Ovary (tissue), 9 donors: Measurements from ENCODE around the gene SERP2. TPM values are rescaled to one million over a fixed set of nuclear protein-coding genes. Genes with fewer than 3 reads are reported as not detected.
A peak's percentile ranks its signal among the peaks of the same experiment; 100 is the strongest.

ENCODE experiments used
- DNase-seq, 5 donors: peaks; one replicate each; pipeline ENCODE4 v3.0.0-alpha.2; 2019 to 2020
- H3K27ac ChIP-seq, 2 donors: fragments of 200-600 bp; one replicate each; pipeline versions ENCODE4 v1.5.1 to v1.8.0; 2019 to 2022
- H3K27me3 ChIP-seq: fragments of 200-600 bp; one replicate; pipeline ENCODE4 v1.8.0; 2022
- H3K36me3 ChIP-seq: fragments of 200-600 bp; sonication (generic); one replicate; pipeline ENCODE4 v1.5.1; 2019
- H3K4me1 ChIP-seq: one replicate; pipeline ENCODE4 v1.8.1; 2013; ENCODE audit warnings: mild to moderate bottlenecking, moderate library complexity; ENCODE audit not compliant: insufficient read depth
- H3K4me3 ChIP-seq: fragments of 200-600 bp; sonication (generic); one replicate; pipeline ENCODE4 v1.5.1; 2017
- H3K9me3 ChIP-seq, 2 donors: fragments of 200-600 bp in 1 of 2; sonication (generic) in 1 of 2; one replicate each; pipeline versions ENCODE4 v1.5.1 to v1.8.1; 2013 to 2019; ENCODE audit warnings: mild to moderate bottlenecking in 1 of 2, moderate library complexity in 1 of 2
- EP300 ChIP-seq: sonication (generic); formaldehyde crosslinking; IDR thresholded peaks from one replicate; pipeline ENCODE4 v1.6.1; 2017; ENCODE audit warnings: antibody characterized with exemption
- POLR2A ChIP-seq: fragments of 450-650 bp; IDR thresholded peaks from one replicate; pipeline ENCODE4 v1.6.1; 2017; ENCODE audit warnings: antibody characterized with exemption, mild to moderate bottlenecking, moderate library complexity
- WGBS, 3 donors: extraction: QIAGEN DNeasy Blood & Tissue Kit in 1 of 3; methylation state at CpG; one replicate each; pipeline versions ENCODE4 v1.1.5 to v1.1.7; 2013 to 2017; 5-methylcytosine and 5-hydroxymethylcytosine counted together
- intact Hi-C, 4 donors: fragments of 100-400 bp; cut with DNase I; formaldehyde crosslinking; loops; one replicate each; pipeline versions ENCODE4 v1.11.0 to v1.15.1; 2022 to 2023
- polyA plus RNA-seq, 2 donors: library from polyadenylated mRNA; stranded (reverse); fragments of 200-250 nt in 1 of 2; fragments of 350-450 nt in 1 of 2; fragmentation: Illumina TruSeq in 1 of 2; extraction: RNeasy Lipid Tissue Mini Kit (QIAGEN cat#74804) in 1 of 2; gene quantifications; one replicate each; pipeline ENCODE4 v1.2.3, GENCODE V29; 2013 to 2014
- total RNA-seq, 7 donors: library from RNA; depleted of rRNA in 2 of 7; stranded (reverse); fragments of >200 nt in 2 of 7; fragmentation: NEBNext Ultra II Directional in 3 of 7; extraction: Animal tissue kit (Norgen Biotek cat#: 25700) in 3 of 7; gene quantifications; one replicate each; pipeline versions ENCODE4 v1.1.0 to v1.2.4, GENCODE V29; 2016 to 2023
- TF ChIP-seq, protein P1 (sequence below), 3 donors: fragments of 450-650 bp in 2 of 3; fragments of 200-600 bp in 1 of 3; IDR thresholded peaks; one replicate each; pipeline versions ENCODE4 v1.5.1 to v1.8.0; 2016 to 2022; ENCODE audit warnings: antibody characterized with exemption in 3 of 3, mild to moderate bottlenecking in 1 of 3
- donor health status: DM: no; HTN: no; CAD: no; lungs with moderate emphysema.
- donor health status: DM: no; HTN: no; CAD: no.
- donor health status: Bipolar disorder and iron deficiency.
- donor health status: DM: yes; HTN: yes; CAD: no.
- donor health status: DM: no; HTN: no; CAD: no.
- donor health status: DM: yes; HTN: yes; CAD: no.

The SERP2 gene
- total and polyA plus RNA-seq, 9 donors, result 8.3 to 14.9 (median 10.8) TPM

DNA sequence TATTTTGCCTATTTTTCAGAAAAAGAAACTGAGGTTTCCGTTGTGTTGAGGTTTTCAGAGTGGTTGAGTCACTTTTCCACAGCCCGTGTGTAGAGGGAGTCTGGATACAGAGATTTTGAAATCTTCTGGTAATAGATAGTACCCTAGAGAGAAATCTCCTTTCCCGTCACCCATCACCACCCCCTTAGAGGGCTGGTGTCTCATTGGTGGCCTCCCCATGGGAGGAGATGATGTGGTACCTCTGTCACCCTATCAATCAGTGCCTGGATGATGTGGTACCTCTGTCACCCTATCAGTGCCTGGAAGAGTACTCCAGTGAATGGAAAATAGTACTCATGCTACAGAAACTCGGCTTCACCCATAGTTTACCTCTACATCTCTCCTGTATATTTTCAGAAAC is 42.2 kb upstream of the SERP2 start:
- Histone ChIP-seq H3K4me3 (no peak overlapping the region), H3K9me3 (no peaks in the 10 kb centered on the region), H3K27ac (peak overlapping the region; percentile 79 to 82), H3K4me1 (peaks cover 6% of the 10 kb centered on the region), H3K36me3 (no peaks in the 10 kb centered on the region), H3K27me3 (no peaks in the 10 kb centered on the region)
- DNase-seq, result no peak
- no peak for TF ChIP-seq EP300
- TF ChIP-seq POLR2A, result no peak
- TF ChIP-seq, protein P1, sequence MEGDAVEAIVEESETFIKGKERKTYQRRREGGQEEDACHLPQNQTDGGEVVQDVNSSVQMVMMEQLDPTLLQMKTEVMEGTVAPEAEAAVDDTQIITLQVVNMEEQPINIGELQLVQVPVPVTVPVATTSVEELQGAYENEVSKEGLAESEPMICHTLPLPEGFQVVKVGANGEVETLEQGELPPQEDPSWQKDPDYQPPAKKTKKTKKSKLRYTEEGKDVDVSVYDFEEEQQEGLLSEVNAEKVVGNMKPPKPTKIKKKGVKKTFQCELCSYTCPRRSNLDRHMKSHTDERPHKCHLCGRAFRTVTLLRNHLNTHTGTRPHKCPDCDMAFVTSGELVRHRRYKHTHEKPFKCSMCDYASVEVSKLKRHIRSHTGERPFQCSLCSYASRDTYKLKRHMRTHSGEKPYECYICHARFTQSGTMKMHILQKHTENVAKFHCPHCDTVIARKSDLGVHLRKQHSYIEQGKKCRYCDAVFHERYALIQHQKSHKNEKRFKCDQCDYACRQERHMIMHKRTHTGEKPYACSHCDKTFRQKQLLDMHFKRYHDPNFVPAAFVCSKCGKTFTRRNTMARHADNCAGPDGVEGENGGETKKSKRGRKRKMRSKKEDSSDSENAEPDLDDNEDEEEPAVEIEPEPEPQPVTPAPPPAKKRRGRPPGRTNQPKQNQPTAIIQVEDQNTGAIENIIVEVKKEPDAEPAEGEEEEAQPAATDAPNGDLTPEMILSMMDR (IDR thresholded peaks at IDR 0.05), result no peak
- 52 to 59% (median 53%) methylated on average over 4 of the region's 4 CpGs for WGBS, 3 donors
- intact Hi-C loops, result no loop called here

DNA sequence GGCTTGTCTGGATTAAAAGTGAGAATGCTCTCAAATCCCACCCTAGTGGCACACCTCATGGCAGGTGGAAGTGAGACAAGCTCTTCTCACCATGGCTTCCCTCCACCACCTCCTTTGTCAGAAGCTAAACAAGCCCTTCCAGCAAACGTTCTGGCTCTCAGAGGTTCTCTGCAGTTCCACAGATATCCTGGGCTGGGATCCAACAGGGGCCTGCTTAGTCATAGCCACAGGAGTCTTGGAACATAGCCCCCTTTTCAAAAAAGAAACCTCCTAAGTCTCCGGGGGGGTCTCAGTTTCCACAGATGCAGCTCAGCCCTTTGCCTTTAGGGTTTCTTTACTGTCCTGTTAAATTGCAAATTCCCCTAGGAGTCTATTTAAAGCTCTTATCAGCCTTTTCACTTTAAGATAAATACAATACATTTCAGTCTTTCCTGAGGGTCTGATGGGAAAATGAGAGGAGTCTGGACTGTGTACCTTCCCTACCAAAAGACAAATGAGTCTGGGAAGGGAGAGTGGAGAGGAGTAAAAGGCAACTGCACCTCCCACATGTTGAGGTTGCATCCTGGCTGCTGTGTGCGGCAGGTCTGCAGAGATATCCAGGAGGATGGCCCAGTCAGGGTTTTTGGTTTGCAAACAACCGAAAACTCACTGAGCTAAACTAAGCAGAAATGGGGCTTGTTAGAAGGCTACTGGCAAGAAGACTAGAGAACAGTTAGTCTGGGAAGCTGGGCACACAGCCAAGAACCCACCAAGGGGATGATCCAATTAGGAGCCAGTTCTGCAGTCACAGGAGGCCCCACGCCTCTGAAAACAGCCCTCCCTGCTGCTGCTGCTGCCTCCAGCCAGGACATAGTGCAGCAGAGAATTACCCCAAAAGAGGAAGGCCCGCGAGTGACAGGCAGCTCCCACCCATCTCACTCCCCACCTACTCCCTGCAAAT is 41.4 kb upstream of the SERP2 start:
- Histone ChIP-seq H3K27ac (peak overlapping the region; percentile 79 to 82), H3K4me3 (no peak overlapping the region), H3K27me3 (no peaks in the 10 kb centered on the region), H3K4me1 (peaks cover 6% of the 10 kb centered on the region), H3K9me3 (no peaks in the 10 kb centered on the region), H3K36me3 (no peaks in the 10 kb centered on the region)
- TF ChIP-seq, protein P1 (IDR thresholded peaks at IDR 0.05), result no peak
- TF ChIP-seq POLR2A, result no peak
- no peak for TF ChIP-seq EP300
- 5 to 9% (median 6%) methylated on average over 7 of the region's 7 CpGs for WGBS, 3 donors
- peak; percentile 85 to 94 (median 92) for DNase-seq
- intact Hi-C loops, result no loop called here

DNA sequence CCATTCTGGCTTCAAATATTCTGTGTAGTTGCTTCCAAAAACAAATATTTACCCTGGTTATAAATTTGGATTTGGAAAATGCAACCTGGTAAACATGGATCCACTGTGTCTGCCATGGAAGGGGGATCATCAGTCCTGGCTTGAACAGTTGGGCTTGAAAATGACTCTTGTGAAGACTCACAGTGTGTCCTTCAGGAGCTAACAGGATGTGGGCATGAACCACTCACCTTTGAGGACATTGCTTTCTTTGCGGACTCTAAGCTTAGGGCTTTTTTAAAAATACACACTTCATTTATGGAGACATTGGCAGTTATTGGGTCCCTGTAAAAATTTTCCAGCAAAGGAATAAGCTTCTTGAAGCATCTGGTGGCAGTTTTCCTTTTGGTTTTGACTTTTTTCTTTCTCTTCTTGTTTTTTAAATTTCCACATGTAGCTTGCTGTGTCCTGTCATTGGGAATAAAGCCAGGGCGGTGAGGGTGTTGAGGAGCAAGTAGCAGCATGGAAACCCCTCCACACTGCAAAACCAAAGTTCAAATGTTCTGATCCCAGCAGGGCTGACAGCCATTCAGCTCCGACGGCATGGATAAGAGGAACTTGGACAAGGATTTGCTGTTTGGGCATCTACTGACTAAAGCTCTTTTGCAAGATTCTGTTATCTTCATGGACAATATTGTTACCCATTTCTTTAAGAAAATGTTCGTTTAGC is 39.5 kb upstream of the SERP2 start:
- no peaks in the 10 kb centered on the region for H3K27me3 ChIP-seq
- no peaks in the 10 kb centered on the region for H3K9me3 ChIP-seq
- no peak overlapping the region for H3K4me3 ChIP-seq
- peaks cover 6% of the 10 kb centered on the region for H3K4me1 ChIP-seq
- intact Hi-C loops, result no loop called here
- TF ChIP-seq POLR2A, result no peak
- TF ChIP-seq, protein P1 (IDR thresholded peaks at IDR 0.05), result no peak
- no peak for TF ChIP-seq EP300
- DNase-seq, result no peak
- no peak overlapping the region for H3K27ac ChIP-seq
- 53 to 66% (median 61%) methylated on average over 5 of the region's 5 CpGs for WGBS, 3 donors
- H3K36me3 ChIP-seq, result no peaks in the 10 kb centered on the region

DNA sequence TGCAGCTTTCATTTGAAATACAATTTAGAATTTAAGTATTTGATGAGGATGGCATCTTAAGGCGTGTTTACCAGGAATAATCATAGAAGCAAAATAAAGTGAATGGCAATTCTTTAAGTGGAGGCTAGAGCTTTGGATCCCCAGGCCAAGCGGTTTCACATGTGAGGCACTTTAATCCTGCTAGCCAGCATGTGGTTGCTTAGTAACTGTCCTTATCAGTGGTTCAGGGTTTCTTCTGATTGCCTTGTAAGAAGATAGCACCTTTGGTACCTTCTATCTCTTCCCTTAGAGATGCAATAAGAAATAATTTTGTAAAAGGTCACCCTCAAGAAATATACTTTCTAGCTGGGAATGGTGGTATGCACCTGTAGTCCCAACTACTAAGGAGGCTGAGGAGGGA is 38.9 kb upstream of the SERP2 start:
- Histone ChIP-seq H3K4me1 (peaks cover 6% of the 10 kb centered on the region), H3K36me3 (no peaks in the 10 kb centered on the region), H3K4me3 (no peak overlapping the region), H3K27me3 (no peaks in the 10 kb centered on the region), H3K9me3 (no peaks in the 10 kb centered on the region), H3K27ac (no peak overlapping the region)
- WGBS, 3 donors, result 91 to 96% (median 95%) methylated on average over 2 of the region's 2 CpGs
- no peak for DNase-seq
- TF ChIP-seq, protein P1 (IDR thresholded peaks at IDR 0.05), result no peak
- no peak for TF ChIP-seq POLR2A
- intact Hi-C loops, result no loop called here
